H1 (cell line): ENCODE measurements around the gene VPS13C. TPM values are rescaled to one million over a fixed set of nuclear protein-coding genes. Genes with fewer than 3 reads are reported as not detected.

Experiments used
- CTCF ChIA-PET: fragments of 300-600 bp; sonication (Branson Sonifier 250); formaldehyde crosslinking; loops from one replicate; lab custom pipeline; 2021; ENCODE audit not compliant: partially characterized antibody; lab: Charles Lee
- POLR2A ChIA-PET: fragments of 300-600 bp; sonication (Branson Sonifier 250); formaldehyde crosslinking; loops from one replicate; lab custom pipeline; 2021; ENCODE audit warnings: inconsistent platforms; ENCODE audit not compliant: partially characterized antibody; lab: Charles Lee
- DNase-seq, 2 experiments: peaks; one replicate each; pipeline versions ENCODE4 v3.0.0 to v3.0.0-alpha.2; 2010 to 2022; ENCODE audit warnings: low spot score in 2 of 2, low read depth in 1 of 2, mixed read lengths in 1 of 2
- FAIRE-seq: peaks from 2 replicates; lab custom pipeline; 2011; peaks lifted over from hg19 to GRCh38; lab: Jason Lieb, UNC
- H2AFZ ChIP-seq: 2 replicates; pipeline ENCODE4 v1.8.1; 2012; ENCODE audit warnings: low read length, inconsistent platforms
- H2AK5ac ChIP-seq: 2 replicates; pipeline ENCODE4 v1.6.1; 2013; ENCODE audit warnings: low read depth, low read length
- H2BK120ac ChIP-seq: replicated peaks from 2 replicates; pipeline ENCODE3; 2013; ENCODE audit warnings: low read depth, low read length, inconsistent platforms
- H2BK12ac ChIP-seq: 2 replicates; pipeline ENCODE4 v1.6.1; 2013; ENCODE audit warnings: low read depth, low read length
- H2BK15ac ChIP-seq: 2 replicates; pipeline ENCODE4 v1.6.1; 2013; ENCODE audit warnings: low read length
- H2BK20ac ChIP-seq: 2 replicates; pipeline ENCODE4 v1.6.1; 2013; ENCODE audit warnings: low read length
- H2BK5ac ChIP-seq: 2 replicates; pipeline ENCODE4 v1.6.1; 2013; ENCODE audit warnings: low read depth, low read length
- H3K14ac ChIP-seq: 2 replicates; pipeline ENCODE4 v1.6.1; 2013; ENCODE audit warnings: inconsistent platforms; ENCODE audit not compliant: insufficient read length
- H3K18ac ChIP-seq: 2 replicates; pipeline ENCODE4 v1.6.1; 2013; ENCODE audit warnings: low read length; ENCODE audit errors: extremely low read depth
- H3K23ac ChIP-seq: 2 replicates; pipeline ENCODE4 v1.6.1; 2013; ENCODE audit warnings: inconsistent platforms; ENCODE audit not compliant: insufficient read length
- H3K23me2 ChIP-seq: 2 replicates; pipeline ENCODE4 v1.6.1; 2013; ENCODE audit warnings: low read depth, low read length
- H3K27ac ChIP-seq: 2 replicates; pipeline ENCODE4 v1.6.1; 2011; ENCODE audit warnings: low read depth, low read length, inconsistent platforms
- H3K27me3 ChIP-seq, 4 experiments: replicated peaks in 1 of 4; 1 replicate in 1 of 4; 2 replicates in 3 of 4; pipeline versions ENCODE4 v1.6.1 to v1.8.1; 2011 to 2013; ENCODE audit warnings: low read length in 3 of 4, mild to moderate bottlenecking in 3 of 4, inconsistent platforms in 2 of 4, mixed read lengths in 2 of 4, moderate library complexity in 1 of 4; ENCODE audit not compliant: control insufficient read depth in 3 of 4, insufficient read depth in 3 of 4; ENCODE audit errors: extremely low read depth in 1 of 4
- H3K36me3 ChIP-seq, 4 experiments: 2 replicates each; pipeline versions ENCODE4 v1.6.1 to v1.8.1; 2011 to 2013; ENCODE audit warnings: mild to moderate bottlenecking in 4 of 4, low read length in 3 of 4, moderate library complexity in 2 of 4, control low read depth in 1 of 4, inconsistent platforms in 1 of 4; ENCODE audit not compliant: insufficient read depth in 4 of 4, control insufficient read depth in 2 of 4
- H3K4ac ChIP-seq: replicated peaks from 2 replicates; pipeline ENCODE3; 2013; ENCODE audit warnings: low read length, low read depth, mixed read lengths, inconsistent platforms; ENCODE audit not compliant: insufficient read length
- H3K4me1 ChIP-seq, 4 experiments: replicated peaks in 1 of 4; 1 replicate in 1 of 4; 2 replicates in 3 of 4; pipeline versions ENCODE4 v1.6.1 to v1.8.1; 2011 to 2013; ENCODE audit warnings: low read length in 3 of 4, inconsistent platforms in 2 of 4, mixed read lengths in 1 of 4; ENCODE audit not compliant: insufficient read depth in 4 of 4, control insufficient read depth in 3 of 4
- H3K4me2 ChIP-seq, 2 experiments: 2 replicates each; pipeline versions ENCODE4 v1.6.1 to v1.8.1; 2011 to 2013; ENCODE audit warnings: low read depth in 2 of 2, low read length in 2 of 2, control low read depth in 1 of 2, inconsistent platforms in 1 of 2, mild to moderate bottlenecking in 1 of 2; ENCODE audit not compliant: insufficient read depth in 1 of 2
- H3K4me3 ChIP-seq, 4 experiments: fragments of 200-600, 300-600 bp in 1 of 4; sonication (generic), shearing (Covaris generic), sonication (Bioruptor Twin) in 1 of 4; 2 replicates each; pipeline versions ENCODE4 v1.5.1 to v1.8.1; 2011 to 2016; ENCODE audit warnings: low read length in 4 of 4, low read depth in 3 of 4, control low read depth in 2 of 4, inconsistent platforms in 2 of 4, mild to moderate bottlenecking in 2 of 4, mixed read lengths in 1 of 4, moderate library complexity in 1 of 4; ENCODE audit not compliant: insufficient read depth in 2 of 4; ENCODE audit errors: extremely low read depth in 1 of 4
- H3K56ac ChIP-seq: replicated peaks from 2 replicates; pipeline ENCODE3; 2013; ENCODE audit warnings: low read depth, mild to moderate bottlenecking, mixed read lengths, low read length, inconsistent platforms; ENCODE audit not compliant: insufficient read length
- H3K79me1 ChIP-seq: 2 replicates; pipeline ENCODE4 v1.6.1; 2013; ENCODE audit warnings: low read depth, low read length, control low read depth
- H3K79me2 ChIP-seq, 2 experiments: 2 replicates each; pipeline versions ENCODE4 v1.6.1 to v1.8.1; 2012 to 2013; ENCODE audit warnings: low read length in 2 of 2, mild to moderate bottlenecking in 2 of 2, inconsistent platforms in 1 of 2; ENCODE audit not compliant: insufficient read depth in 2 of 2, control insufficient read depth in 1 of 2
- H3K9ac ChIP-seq, 4 experiments: replicated peaks in 1 of 4; 1 replicate in 1 of 4; 2 replicates in 3 of 4; pipeline versions ENCODE4 v1.6.1 to v1.8.1; 2011 to 2013; ENCODE audit warnings: low read depth in 3 of 4, low read length in 3 of 4, control low read depth in 2 of 4, mild to moderate bottlenecking in 2 of 4, moderate library complexity in 2 of 4, inconsistent platforms in 1 of 4; ENCODE audit errors: extremely low read depth in 1 of 4
- H3K9me3 ChIP-seq, 2 experiments: 2 replicates each; pipeline versions ENCODE4 v1.6.1 to v1.8.1; 2012 to 2013; ENCODE audit warnings: mild to moderate bottlenecking in 2 of 2, moderate library complexity in 2 of 2, control low read depth in 1 of 2, inconsistent platforms in 1 of 2, low read depth in 1 of 2, low read length in 1 of 2, mixed read lengths in 1 of 2; ENCODE audit not compliant: insufficient read depth in 2 of 2
- H4K20me1 ChIP-seq, 2 experiments: replicated peaks in 1 of 2; 2 replicates each; pipeline versions ENCODE3 to v1.8.1; 2011 to 2013; ENCODE audit warnings: inconsistent platforms in 2 of 2, low read length in 2 of 2, mild to moderate bottlenecking in 1 of 2; ENCODE audit not compliant: insufficient read depth in 2 of 2, control insufficient read depth in 1 of 2
- H4K5ac ChIP-seq: 2 replicates; pipeline ENCODE4 v1.6.1; 2013; ENCODE audit warnings: low read length, low read depth, mixed read lengths, inconsistent platforms; ENCODE audit not compliant: insufficient read length
- H4K8ac ChIP-seq: 2 replicates; pipeline ENCODE4 v1.8.0; 2013; ENCODE audit warnings: mild to moderate bottlenecking, moderate library complexity, low read length, inconsistent platforms; ENCODE audit not compliant: insufficient read depth; ENCODE audit errors: extremely low read depth
- H4K91ac ChIP-seq: replicated peaks from 2 replicates; pipeline ENCODE3; 2013; ENCODE audit warnings: low read length, mixed read lengths, inconsistent platforms; ENCODE audit not compliant: insufficient read length
- CBX5 ChIP-seq: fragments of 300-800, 300-1000 bp; sonication (generic); IDR thresholded peaks from 2 replicates; pipeline ENCODE4 v1.7.1; 2016; ENCODE audit warnings: antibody characterized with exemption, low read length, low read depth
- EZH2 ChIP-seq: fragments of 200-600 bp; sonication (generic); IDR thresholded peaks from 2 replicates; pipeline ENCODE4 v1.7.1; 2012; ENCODE audit warnings: low read depth, mild to moderate bottlenecking, moderate library complexity, low read length, inconsistent platforms; ENCODE audit not compliant: severe bottlenecking
- HDAC6 ChIP-seq: IDR thresholded peaks from one replicate; pipeline ENCODE4 v1.7.1; 2012; ENCODE audit warnings: low read depth, mild to moderate bottlenecking, inconsistent platforms, low read length, moderate library complexity
- KDM4A ChIP-seq: IDR thresholded peaks from one replicate; pipeline ENCODE4 v1.7.1; 2012; ENCODE audit warnings: low read depth, mild to moderate bottlenecking, moderate library complexity, low read length, inconsistent platforms; ENCODE audit not compliant: severe bottlenecking
- KDM5A ChIP-seq: fragments of 200-600 bp; IDR thresholded peaks from 2 replicates; pipeline ENCODE4 v1.7.1; 2012; ENCODE audit warnings: mild to moderate bottlenecking, low read length, inconsistent platforms, mixed read lengths
- RBBP5 ChIP-seq: IDR thresholded peaks from 2 replicates; pipeline ENCODE4 v1.7.1; 2012; ENCODE audit warnings: low read depth, mild to moderate bottlenecking, inconsistent platforms, low read length, moderate library complexity, borderline replicate concordance
- SIX5 ChIP-seq: IDR thresholded peaks from 2 replicates; pipeline ENCODE4 v1.6.1; 2011; ENCODE audit warnings: mild to moderate bottlenecking, low read depth, low read length
- SP1 ChIP-seq: IDR thresholded peaks from 2 replicates; pipeline ENCODE4 v1.6.1; 2011; ENCODE audit warnings: low read depth, low read length
- TAF1 ChIP-seq: IDR thresholded peaks from 2 replicates; pipeline ENCODE4 v1.6.1; 2011; ENCODE audit warnings: mild to moderate bottlenecking, low read depth, low read length
- ZNF274 ChIP-seq: IDR thresholded peaks from 2 replicates; pipeline ENCODE4 v1.7.0; 2012; ENCODE audit warnings: low read length, borderline replicate concordance; ENCODE audit errors: extremely low read depth
- WGBS, 2 experiments: shearing (Covaris generic) in 1 of 2; methylation state at CpG; one replicate each; pipeline versions ENCODE4 v1.1.6 to v1.1.7; 2013 to 2015; ENCODE audit warnings: low lambda C conversion rate in 2 of 2, mixed read lengths in 2 of 2, inconsistent platforms in 1 of 2, low coverage in 1 of 2, missing lambda C conversion rate in 1 of 2; ENCODE audit not compliant: insufficient replicate concordance in 2 of 2, insufficient coverage in 1 of 2, insufficient read length in 1 of 2; ENCODE audit errors: extremely low coverage in 1 of 2, missing lambda C conversion rate in 1 of 2; 5-methylcytosine and 5-hydroxymethylcytosine counted together
- polyA plus RNA-seq, 7 experiments: library from polyadenylated mRNA; depleted of rRNA in 3 of 7; stranded (reverse) in 5 of 7; unstranded in 2 of 7; fragments of >200 nt in 5 of 7; fragments of 200-250 nt in 2 of 7; gene quantifications; 1 replicate in 5 of 7; 2 replicates in 1 of 7; 4 replicates in 1 of 7; pipeline versions ENCODE4 v1.2.1 to v1.2.3, GENCODE V29; 2011 to 2013; ENCODE audit warnings: missing spikeins in 2 of 7, mixed read lengths in 2 of 7
- total RNA-seq: library from RNA; stranded (reverse); fragmentation: NEBNext Ultra II Directional; extraction: Animal tissue kit (Norgen Biotek cat#: 25700); gene quantifications from 2 replicates; pipeline ENCODE4 v1.2.1, GENCODE V29; 2021
- TF ChIP-seq, protein P1 (sequence below): IDR thresholded peaks from 2 replicates; pipeline ENCODE4 v1.6.1; 2011; ENCODE audit warnings: low read length, improper control_type of control experiment
- TF ChIP-seq, protein P2 (sequence below): IDR thresholded peaks from 2 replicates; pipeline ENCODE4 v1.6.1; 2012; ENCODE audit warnings: inconsistent platforms
- TF ChIP-seq, protein P3 (sequence below): IDR thresholded peaks from 2 replicates; pipeline ENCODE4 v1.6.1; 2012; ENCODE audit warnings: inconsistent platforms

The VPS13C gene
- total and polyA plus RNA-seq, 2 of the 8 experiments (the other 6 are each of a cell fraction or from before 2014, with no cell fraction given), result 4.8 to 18.8 TPM

DNA sequence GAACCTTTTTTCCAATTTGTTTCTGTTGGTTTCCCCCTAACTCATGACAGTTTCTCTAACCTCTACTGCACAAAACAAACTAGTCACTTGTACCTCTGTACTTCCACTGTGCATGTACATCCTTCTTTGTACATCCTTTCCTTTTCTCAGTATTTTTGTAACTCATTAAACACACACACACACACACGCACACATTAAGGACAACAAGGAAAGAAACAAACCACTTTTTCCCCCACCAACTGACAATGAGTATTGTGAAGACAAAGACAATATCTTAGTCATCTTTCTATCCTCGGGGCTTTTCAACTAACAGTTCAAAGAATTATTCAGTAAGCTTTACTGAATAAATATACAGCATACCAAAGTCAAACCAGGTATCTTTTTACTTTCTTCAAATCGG lies 170.5 kb downstream of the VPS13C start:
- H4K5ac ChIP-seq, result no peak overlapping the region
- no peak overlapping the region for H2AK5ac ChIP-seq
- H2BK20ac ChIP-seq, result no peak overlapping the region
- H2AFZ ChIP-seq, result no peak overlapping the region
- H3K18ac ChIP-seq, result no peak overlapping the region
- no peak overlapping the region for H4K91ac ChIP-seq
- H3K36me3 ChIP-seq, result no peaks in the 10 kb centered on the region; a peak in 1 of 8 replicates
- no peak overlapping the region for H4K8ac ChIP-seq
- H3K79me2 ChIP-seq, result no peaks in the 10 kb centered on the region
- ChIA-PET POLR2A (no interaction called here), CTCF (interaction anchor here (0.7 kb wide), 1 partner anchor 375 kb away, joined by 3 read pairs; no protein-coding TSS in a partner anchor)
- no peak overlapping the region for H3K23ac ChIP-seq
- no peak overlapping the region for H3K4ac ChIP-seq
- DNase-seq (no peak), FAIRE-seq (no peak)
- no peak overlapping the region for H3K4me3 ChIP-seq
- no peaks in the 10 kb centered on the region for H4K20me1 ChIP-seq
- H3K23me2 ChIP-seq, result no peaks in the 10 kb centered on the region
- no peak overlapping the region for H3K27ac ChIP-seq
- no peak overlapping the region for H3K9ac ChIP-seq
- H2BK120ac ChIP-seq, result no peak overlapping the region
- H2BK5ac ChIP-seq, result no peak overlapping the region
- no peak overlapping the region for H2BK12ac ChIP-seq
- no peak overlapping the region for H2BK15ac ChIP-seq
- no peak overlapping the region for H3K4me2 ChIP-seq
- WGBS, 2 experiments, result 84% methylated on average over 3 of the region's 3 CpGs; no CpG with 5 or more reads in 1 of the 2 experiments
- H3K56ac ChIP-seq, result no peak overlapping the region
- no peak overlapping the region for H3K14ac ChIP-seq
- no peaks in the 10 kb centered on the region for H3K27me3 ChIP-seq
- H3K79me1 ChIP-seq, result no peaks in the 10 kb centered on the region
- peaks cover 0 to 4% (median 3%) of the 10 kb centered on the region in 4 experiments; a peak in 3 of 7 replicates for H3K4me1 ChIP-seq
- H3K9me3 ChIP-seq, result peaks cover 6 to 15% of the 10 kb centered on the region in 2 experiments; a peak in 3 of 4 replicates
- TF ChIP-seq, protein P1, sequence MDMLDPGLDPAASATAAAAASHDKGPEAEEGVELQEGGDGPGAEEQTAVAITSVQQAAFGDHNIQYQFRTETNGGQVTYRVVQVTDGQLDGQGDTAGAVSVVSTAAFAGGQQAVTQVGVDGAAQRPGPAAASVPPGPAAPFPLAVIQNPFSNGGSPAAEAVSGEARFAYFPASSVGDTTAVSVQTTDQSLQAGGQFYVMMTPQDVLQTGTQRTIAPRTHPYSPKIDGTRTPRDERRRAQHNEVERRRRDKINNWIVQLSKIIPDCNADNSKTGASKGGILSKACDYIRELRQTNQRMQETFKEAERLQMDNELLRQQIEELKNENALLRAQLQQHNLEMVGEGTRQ, result no peak
- TF ChIP-seq RBBP5 (no peak), ZNF274 (no peak), KDM4A (no peak), TAF1 (no peak), HDAC6 (no peak), SIX5 (no peak), SP1 (no peak), EZH2 (no peak), CBX5 (no peak), KDM5A (no peak)
- TF ChIP-seq, protein P2, sequence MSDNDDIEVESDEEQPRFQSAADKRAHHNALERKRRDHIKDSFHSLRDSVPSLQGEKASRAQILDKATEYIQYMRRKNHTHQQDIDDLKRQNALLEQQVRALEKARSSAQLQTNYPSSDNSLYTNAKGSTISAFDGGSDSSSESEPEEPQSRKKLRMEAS, result no peak
- TF ChIP-seq, protein P3, sequence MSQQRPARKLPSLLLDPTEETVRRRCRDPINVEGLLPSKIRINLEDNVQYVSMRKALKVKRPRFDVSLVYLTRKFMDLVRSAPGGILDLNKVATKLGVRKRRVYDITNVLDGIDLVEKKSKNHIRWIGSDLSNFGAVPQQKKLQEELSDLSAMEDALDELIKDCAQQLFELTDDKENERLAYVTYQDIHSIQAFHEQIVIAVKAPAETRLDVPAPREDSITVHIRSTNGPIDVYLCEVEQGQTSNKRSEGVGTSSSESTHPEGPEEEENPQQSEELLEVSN, result no peak
